NCI-H2107 (cell line): ENCODE results near the gene CHST8.

ENCODE experiments used
- DNase-seq: peaks from one replicate; lab custom pipeline; 2025; lab: John Stamatoyannopoulos, UW

The CHST8 gene

DNA sequence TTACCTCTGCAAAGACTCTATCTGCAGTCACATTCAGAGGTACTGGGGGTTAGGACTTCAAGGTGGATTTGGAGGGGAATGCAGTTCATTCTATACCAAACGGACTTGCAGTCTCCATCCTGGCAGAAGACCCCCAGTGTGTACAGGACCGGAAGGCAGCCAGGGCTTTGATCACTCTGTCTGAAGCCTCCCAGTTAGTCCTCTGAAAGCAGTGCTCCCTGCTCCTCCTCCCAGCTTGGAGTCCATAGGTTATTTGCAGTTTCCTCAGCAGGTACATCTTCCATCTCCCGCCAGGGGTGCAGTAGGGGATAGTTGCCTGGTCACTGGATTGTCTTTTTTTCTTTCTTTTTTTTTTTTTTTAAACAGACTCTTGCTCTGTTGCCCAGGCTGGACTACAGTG lies 96.1 kb downstream of the CHST8 start:
- DNase-seq, result no peak

DNA sequence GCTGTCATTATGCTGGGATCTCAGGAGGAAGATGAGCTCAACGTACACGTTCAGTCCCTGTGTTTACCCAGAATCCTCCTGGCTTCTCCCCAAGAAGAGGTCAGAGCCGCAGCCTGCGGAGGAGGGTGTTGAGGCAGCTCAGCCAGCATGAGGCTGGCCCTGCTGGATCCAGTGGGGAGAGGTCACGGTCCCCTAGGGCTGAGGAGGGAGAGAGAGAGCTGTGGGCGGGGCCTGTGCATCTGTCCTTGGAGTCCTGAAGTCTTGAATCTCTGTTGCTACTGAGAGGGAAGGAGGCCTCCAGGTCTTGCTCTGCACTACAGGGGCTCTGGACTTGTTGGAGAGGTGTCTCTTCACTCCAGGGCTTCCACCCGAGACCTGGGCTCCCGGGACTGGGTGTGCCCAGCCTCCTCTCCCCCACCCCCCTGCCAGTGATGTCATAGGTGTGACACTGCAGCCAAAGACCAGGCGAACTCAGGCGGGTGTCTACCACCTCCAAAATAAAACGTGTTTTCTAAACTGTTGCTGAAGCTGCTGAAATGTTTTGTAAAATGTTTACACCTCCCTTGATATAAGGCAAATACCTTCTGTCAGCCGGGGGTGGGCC lies 97.0 kb downstream of the CHST8 start:
- no peak for DNase-seq

DNA sequence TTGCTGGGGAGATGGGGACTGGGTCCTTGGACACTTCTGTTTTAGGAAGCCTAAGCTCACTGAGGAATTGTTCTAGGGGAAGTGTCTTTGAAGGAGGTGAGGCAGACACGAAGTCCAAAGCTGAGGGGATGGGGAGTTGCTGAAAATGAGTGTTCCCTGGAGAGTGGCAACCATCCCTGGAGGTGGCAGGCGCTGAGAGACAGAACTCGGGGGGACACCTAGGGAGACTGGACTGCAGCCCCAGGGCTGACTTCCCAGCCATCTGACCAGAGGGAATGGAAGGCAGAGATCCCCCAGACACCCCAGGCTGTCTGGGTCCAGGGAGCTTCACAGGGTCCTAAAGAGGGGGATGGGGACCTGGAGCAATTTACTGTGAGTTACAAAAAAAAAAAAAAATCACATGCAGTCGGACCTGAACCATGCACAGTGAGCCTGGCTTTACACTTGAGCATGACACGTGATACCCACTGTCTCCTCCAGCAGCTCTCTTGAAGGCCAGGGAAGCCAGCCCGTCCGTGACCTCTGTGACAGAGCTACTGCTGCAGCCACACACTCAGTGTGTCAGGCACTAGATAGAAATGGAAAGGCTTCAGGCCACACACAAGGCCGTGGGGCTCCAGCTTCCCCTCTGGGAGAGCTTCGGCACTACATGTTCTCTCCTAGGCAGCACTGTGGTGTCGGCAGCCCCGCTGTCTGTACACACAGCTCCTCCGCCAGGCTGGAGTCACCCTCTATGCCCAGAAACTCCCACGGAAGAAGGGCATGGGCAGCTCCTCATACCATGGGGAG lies 97.8 kb downstream of the CHST8 start:
- DNase-seq, result no peak

DNA sequence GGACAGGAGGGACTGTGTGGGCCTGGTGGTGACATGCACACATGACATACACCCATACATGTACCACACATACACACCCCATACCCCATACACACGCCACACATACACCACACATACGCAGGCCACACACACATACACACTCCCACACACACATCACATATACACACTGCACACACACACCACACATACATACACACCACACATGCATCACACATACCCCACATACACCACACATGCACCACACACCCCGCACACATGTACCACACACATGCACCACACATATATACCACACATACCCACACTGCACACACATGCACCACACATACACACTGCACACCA lies 98.4 kb downstream of the CHST8 start:
- no peak for DNase-seq

DNA sequence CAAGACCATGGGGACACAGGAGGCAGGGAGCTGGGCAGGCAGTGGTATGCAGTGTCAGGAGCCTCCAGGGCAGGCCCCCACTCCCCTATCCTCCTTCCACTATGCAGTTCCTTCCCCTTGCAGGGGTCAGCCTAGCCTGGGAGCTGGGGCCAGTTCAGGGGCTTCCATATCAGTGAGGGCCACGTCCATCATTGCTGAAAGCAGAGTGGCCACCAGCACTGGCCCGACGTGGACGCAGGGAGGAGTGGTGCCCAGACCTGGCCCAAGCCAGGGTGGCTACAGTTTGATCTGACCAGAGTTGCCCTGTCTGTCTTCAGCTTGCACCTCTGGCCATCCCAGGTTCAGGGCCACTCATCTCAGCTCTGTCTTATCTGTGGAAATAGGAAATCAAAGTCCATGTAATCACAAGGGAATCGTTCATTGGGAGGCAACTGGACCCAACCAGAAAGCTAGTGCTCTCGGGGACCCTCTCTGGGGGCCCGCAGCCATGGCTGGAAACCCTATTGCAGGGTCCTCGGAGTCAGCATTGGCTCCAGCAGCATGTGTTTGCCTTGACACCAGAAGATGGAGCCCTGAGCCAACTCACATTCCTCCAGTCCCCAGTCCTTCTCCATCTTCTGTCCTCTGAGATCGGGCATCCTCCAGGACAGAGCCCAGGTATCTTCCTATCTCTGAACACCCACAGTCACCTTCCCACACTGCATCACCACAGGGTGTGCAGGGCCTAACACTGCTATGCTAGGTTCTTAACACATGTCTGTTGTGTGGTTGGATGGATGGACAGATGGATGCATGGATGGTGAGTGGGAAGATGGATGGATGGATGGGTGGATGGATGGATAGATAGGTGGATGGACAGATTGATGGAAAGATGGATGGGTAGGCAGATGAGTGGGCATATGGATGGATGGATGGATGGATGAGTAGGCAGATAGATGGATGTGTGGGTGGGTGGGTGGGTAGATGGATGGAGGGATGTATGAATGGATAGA lies 99.2 kb downstream of the CHST8 start:
- no peak for DNase-seq

DNA sequence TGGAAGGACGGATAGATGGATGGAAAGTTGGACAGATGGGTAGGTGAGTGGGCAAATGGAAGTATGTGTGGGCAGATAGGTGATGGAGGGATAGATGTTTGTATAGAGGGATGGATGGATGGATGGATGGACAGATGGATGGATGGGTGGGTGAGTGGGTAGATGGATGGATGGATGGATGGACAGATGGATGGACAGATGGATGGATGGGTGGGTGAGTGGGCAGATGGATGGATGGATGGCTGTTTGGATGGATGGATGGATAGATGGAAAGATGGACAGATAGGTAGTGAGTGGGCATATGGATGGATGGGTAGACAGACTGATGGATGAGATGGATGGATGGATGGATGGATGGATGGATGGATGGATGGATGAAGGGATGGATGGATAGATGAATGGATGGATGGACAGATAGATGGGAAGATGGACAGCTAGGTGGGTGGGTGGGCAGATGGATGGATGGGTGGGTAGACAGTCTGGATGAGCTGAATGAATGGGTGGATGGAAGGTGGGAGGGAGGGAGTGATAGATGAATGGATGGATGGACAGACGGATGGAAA lies 100.1 kb downstream of the CHST8 start:
- no peak for DNase-seq

DNA sequence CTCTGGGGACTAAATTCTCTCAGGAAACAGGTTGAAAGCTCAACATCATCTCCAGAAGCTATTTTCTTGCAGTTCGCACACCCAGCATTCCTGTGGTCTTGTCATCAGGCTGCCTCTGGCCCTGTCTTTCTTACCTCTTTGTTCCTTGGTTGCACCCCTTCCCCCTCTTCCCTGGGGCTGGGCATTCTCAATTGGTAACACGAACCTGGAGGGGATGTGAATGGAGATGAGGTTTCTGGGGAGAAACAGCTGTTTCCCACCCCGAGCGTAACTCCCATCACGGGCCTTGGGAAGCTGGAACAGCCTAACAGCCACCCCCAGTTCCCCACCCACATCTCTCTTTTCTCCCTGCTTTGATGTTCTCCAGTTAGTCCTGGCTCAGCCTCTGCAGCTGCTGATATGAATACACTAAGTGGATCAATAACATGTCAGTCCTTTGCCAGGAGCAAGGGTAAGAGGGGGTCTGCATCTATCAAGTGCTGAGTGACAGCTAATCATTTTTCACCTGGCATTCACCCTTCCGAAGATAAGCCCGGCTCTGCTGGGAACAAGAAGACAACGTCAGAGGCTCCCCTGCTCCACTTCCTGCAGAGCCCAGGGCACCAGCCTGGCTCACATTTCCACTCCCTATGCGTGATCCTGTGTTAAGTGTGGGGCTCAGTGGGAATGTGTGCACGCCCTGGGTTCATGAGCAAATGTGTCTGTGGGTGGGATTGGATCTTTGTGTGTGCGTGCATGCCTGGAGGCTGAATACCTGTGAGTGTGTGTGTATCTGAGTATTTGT lies 100.9 kb downstream of the CHST8 start:
- DNase-seq, result no peak

DNA sequence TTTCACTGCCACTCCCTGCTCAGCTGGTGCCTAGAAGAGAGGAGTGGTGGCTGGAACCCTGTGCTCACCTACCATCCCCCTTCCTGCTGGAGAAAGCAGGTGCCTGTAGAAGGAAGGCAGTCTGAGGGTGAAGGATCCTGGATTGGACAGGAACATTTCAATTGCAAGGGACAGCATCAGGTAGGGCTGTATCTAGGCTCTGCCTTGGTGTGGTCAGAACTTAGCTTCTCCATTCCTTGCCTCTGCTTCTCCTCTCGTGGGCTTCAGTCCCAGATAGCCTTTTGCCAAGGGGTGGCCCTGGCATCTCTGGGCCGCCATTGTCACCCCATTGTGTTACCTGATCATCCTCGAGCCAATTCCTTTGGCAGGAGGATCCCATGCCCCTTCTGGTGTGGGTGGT lies 101.8 kb downstream of the CHST8 start:
- DNase-seq, result no peak

DNA sequence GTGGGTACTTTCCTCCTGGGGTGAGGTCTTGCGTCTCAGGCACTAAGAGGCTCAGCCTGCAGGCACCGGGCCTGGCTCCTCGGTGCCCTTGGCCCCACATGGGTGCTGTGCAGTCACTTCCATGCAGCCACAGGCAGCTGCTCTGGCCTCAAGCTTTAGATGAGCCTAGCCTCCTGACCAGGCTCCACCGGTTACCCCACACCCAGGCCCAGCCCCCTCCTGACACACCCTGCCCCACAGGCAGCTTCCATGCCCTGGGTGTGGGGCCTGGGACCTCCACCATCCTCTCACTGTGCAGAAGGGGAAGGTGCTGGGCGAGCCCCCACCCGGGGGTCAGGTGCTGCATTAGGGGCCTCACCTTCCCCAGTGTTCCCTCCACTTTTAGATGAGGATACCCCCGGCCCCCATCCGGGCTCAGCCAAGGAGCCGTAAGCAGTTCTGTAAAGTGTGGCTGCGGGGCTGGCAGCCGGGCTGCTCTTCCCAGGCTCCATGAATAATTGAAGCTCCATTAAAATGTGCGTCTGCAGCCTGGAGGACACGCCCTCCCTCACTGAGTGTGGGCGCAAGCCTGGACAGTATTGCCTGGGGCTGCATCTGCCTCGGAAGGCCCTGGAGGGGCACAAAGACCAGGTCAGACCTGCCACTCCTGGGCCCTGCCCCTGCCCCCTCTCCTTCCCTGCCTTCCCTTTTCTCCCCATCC lies 102.4 kb downstream of the CHST8 start:
- DNase-seq, result no peak

DNA sequence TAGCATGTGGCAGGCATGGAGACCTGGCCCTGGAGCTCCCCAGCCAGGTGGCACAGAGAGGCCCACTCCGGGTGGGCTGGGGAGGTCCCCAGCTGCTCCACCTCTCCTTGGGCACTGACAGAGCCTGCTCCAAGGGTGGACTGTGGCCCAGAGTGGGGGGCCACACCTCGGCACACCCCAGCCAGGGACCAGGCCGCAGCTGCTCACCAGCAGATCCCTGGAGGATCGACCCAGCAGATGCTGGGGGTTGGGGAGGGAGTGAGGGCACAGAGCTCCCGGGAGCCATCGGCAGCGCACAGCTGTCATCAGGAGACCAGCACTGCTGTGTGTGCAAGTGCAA lies 102.9 kb downstream of the CHST8 start:
- DNase-seq, result no peak

DNA sequence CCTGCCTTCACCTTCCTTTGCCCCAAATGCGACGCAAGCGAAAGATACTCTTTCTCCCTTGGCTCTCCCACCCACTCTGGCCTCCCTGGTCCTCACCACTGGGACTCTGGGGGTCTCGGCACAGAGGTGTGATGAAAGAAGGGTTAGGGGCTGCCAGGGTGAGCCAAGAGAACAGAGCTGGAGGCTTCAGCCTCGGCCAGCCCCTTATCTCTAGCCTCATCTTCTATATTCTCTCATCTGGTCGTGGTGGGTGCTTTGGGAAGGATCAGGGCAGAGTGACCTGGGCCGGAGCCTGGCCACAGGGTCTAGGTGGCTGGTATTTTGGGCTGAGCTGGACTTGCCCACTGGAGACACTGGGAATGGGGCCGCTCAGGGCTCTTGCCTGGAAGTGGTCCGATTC lies 103.8 kb downstream of the CHST8 start:
- no peak for DNase-seq

DNA sequence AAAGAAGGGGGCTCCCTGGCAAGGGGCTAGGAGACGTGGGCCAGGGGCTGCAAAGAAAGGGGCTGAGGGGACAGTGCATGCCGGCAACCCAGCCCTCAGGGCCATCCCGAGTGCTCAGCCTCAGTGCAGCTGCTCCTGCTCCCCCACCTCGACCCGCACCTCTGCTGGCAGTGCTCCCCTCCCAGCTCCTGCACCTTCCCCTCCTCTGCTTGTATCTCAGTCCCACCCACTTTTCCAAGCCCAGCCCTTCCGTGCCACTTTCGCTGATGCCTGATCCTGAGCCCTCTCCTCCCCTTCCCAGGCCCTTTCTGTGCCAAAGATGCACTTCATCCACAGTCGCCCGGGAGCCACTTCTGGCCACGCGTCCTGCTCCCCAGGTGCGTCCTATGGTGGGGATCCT lies 105.0 kb downstream of the CHST8 start:
- DNase-seq, result no peak

DNA sequence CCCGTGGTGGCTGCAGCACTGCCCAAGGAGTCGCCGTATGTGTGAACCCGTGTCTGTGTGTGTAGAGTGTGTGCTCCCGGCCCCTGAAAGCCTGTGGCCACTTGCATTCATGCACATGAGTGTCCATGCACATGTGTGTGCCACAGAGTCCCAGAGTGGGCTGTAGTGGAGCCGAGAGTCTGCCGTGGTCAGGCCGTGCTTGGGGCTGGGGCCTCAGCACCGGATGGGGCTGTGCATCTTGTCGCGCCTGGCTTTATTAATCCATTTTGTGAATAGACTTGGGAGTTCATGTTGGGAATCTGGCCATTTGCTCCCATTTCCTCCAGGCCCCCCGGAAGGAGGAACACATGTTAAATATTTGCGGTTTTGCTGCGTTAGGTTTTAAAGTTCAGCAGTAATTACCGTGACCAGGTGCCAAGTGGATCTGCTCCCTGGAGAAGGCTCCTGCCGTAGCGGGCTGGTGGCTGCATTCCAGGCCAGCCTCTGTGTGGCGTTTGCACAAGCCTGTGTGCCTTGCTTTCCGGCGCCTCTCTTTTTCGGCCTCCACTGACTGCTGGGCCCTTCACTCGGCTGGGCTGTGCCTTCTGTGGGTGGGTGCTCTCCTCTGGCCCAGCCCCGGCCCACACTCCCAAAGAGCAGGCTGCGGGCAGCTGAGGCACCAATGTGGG lies 105.7 kb downstream of the CHST8 start:
- no peak for DNase-seq

DNA sequence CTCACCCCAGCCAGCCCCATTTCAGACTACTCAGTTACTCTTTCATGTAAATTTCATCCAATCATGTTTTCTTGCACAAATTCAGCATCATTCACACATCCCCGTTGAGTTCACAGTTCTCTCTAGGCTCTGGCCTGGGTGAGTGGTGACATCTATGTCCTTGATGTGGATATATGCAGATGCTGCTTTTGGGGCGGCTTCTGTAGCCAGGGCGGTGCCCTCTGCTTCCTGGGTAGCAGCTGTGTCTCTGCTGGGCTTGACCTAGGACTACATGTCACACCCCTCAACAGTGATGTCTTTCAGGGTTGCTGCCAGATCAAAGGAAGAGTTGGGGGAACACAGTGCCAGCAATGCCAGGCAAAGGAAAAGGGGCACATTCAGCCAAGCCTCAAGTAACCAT lies 106.4 kb downstream of the CHST8 start:
- DNase-seq, result no peak

DNA sequence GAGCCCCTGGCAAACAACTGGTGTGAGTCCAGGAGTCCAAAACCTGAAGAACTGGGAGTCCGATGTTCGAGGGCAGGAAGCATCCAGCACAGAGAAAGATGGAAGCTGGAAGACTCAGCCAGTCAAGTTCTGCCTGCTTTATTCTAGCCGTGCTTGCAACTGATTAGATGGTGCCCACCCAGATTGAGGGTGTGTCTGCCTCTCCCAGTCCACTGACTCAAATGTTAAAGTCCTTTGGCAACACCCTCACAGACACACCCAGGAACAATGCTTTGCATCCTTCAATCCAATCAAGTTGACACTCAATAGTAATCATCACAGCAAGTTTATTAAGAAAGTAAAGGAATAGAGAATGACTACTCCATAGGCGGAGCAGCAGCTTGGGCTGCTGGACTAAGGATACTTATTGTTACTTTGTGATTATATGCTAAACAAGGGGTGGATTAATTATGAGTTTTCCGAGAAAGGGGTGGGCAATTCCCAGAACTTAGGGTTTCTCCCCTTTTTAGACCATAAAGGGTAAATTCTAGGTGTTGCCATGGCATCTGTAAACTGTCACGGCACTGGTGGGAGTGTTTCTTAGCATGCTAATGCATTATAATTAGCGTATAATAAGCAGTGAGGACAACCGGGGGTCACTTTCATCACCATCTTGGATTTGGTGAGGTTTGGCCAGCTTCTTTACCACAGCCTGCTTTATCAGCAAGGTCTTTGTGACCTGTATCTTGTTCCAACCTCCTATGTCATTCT lies 109.3 kb downstream of the CHST8 start:
- no peak for DNase-seq

DNA sequence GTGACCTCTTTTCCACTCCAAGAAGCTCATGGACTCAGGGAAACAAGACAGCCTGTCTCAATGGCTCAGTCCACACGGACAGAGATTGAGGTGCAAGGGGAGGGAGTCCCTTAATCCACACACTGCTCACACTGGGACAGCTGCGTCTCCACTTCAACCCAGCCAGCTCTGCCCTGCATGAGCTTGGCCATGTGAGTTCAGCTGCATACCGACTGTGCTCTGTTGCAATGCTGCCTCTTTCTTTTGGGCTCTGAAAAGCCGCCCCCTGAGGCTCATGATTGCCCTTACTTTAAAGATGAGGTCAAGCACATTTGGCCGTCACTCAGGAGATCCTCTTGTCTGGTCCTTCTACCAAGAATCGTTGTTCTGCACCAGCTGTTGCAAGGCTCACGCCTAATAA lies 110.1 kb downstream of the CHST8 start:
- no peak for DNase-seq

DNA sequence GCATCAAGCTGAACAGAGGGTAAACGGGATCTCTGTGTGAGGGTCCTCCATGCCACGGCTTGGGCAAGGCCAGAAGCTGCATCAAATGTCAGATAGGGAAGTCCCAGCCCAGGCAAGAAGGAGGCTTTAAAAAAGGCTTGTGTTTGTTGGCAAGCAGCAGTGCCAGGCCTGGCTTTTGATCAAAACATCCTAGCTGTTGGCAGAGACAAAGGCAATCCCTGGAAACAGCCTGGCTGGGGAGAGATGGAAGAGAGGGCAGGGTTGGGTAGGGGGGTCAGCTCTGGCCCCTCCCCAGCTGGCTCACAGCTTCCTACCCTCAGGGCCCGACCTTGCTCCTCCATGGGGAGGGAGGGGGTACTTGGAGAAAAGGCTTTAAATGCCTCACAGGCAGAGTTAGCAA lies 113.2 kb downstream of the CHST8 start:
- DNase-seq, result no peak

DNA sequence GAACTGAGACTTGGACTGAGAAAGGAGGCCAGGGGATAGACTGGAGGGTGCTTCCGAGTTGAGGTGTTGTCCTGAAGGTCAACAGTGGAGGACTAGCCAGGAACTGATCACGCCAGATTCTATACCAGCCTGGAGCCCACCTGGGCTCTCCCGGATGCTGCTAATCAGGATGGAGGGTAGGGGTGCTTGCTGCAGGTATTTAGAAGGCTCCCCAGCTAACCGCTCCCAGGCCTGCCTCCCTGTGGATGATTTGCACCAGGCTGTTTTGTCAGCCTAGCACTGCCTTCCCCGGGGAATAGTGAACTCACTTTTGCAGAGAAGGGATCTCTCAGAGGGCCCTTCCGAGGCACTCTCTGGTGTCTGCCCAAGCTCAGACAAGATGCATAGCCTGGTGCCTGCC lies 114.4 kb downstream of the CHST8 start:
- no peak for DNase-seq

DNA sequence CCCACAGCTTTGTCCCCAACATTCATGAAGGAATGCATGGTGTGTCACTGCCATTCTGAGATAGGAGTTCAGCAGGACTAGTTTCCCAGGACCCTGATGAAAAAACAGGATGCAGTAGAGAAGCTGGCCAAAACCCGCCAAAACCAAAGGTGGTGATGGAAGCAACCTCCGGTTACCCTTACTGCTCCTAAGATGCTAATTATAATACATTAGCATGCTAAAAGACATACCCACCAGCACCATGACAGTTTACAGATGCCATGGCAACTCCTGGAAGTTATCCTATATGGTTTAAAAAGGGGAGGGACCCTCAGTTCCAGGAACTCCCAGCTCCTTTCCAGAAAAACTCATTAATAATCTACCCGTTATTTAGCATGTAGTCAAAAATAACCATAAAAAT lies 115.0 kb downstream of the CHST8 start:
- no peak for DNase-seq
